ENCODE measurements around the gene TMEM272. TPM values are rescaled to one million over a fixed set of nuclear protein-coding genes. Genes with fewer than 3 reads are reported as not detected.

The TMEM272 gene
- total and polyA plus RNA-seq, 2 of the 13 experiments (the other 11 are each of a cell fraction or from before 2014, with no cell fraction given): 0.37 to 0.62 TPM

DNA sequence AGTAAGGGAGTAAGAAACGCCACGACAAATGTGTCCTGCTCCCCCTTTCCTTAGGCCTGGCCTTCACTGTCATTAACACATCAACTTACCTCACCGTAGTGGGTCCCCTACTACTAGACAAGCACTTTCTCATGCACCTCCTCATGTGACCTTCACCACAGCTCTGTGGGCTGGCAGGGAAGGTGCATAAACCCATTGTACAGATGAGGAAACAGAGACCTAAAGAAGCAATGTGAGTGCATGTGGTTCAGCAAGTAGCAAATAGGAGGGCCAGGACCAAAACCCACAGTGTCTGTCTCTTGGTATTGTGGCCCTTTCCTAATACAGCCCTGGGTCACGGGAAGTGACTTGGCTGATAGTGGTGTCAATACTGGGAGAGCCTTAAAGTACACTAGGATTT is 22.1 kb upstream of the TMEM272 start:
- intact Hi-C loops (cut with micrococcal nuclease; ENCODE audit: unreplicated experiment) (no loop called here), in situ Hi-C loops (cut with HindIII; ENCODE audit: extremely low pct_ligation_motif_present, low pct_unique_long_range_greater_than_20kb) (no loop called here)
- ChIA-PET POLR2A (no interaction called here), CTCF (ENCODE audit: low intra/inter-chr PET ratio, low total read pairs) (no interaction called here)
- ATAC-seq: no peak
- Histone ChIP-seq H3K9ac (ENCODE audit: insufficient read depth, low read depth, low read length) (no peak overlapping the region), H2AFZ (ENCODE audit: low read length) (no peak overlapping the region), H3K4me1 (ENCODE audit: insufficient read depth, low read length) (no peaks in the 10 kb centered on the region), H3K4me2 (ENCODE audit: low read depth, low read length) (no peak overlapping the region), H3K4me3 (replicated peaks in 1 of 3; ENCODE audit: insufficient read depth in 1 of 3, low read depth in 2 of 3, low read length in 3 of 3) (no peak overlapping the region), H3K9me3 (ENCODE audit: low read length) (no peaks in the 10 kb centered on the region), H4K20me1 (ENCODE audit: insufficient read depth, low read length) (no peaks in the 10 kb centered on the region), H3K79me2 (ENCODE audit: insufficient read depth, low read length) (no peaks in the 10 kb centered on the region), H3K27ac (ENCODE audit: extremely low read length, insufficient read depth, low read length) (no peak overlapping the region), H3K36me3 (replicated peaks in 1 of 2; ENCODE audit: control insufficient read depth in 1 of 2, insufficient read depth in 2 of 2, low read length in 2 of 2) (no peaks in the 10 kb centered on the region), H3K27me3 (ENCODE audit: control insufficient read depth in 1 of 2, insufficient read depth in 2 of 2, low read length in 2 of 2) (no peaks in the 10 kb centered on the region)
- no peak for FAIRE-seq
- BruUV-seq (replicated peaks): no TSS peak
- 100% methylated on average over 4 of the region's 4 CpGs for WGBS (ENCODE audit: low lambda C conversion rate)
- no peak for DNase-seq (ENCODE audit: low spot score)
- peak; percentile 65 for TF ChIP-seq ZNF629 (CRISPR knock-in tag; conservative IDR thresholded peaks at IDR 0.05)
- no peak for TF ChIP-seq NR2F1 (CRISPR knock-in tag; IDR thresholded peaks at IDR 0.05)

DNA sequence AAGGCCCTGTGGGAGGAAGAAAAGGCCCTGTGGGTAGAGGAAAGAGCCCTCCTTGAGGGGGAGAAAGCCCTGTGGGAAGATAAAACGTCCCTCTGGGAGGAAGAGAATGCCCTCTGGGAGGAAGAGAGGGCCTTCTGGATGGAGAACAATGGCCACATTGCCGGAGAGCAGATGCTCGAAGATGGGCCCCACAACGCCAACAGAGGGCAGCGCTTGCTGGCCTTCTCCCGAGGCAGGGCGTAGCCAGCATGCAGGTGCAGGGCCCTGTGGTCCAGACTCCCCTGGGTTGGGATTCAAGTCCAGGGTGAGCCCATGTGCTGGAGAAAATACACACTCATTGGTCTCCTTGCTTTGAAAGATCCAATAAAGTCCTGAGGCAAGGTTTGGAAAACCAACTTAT is 20.9 kb upstream of the TMEM272 start:
- Histone ChIP-seq H3K4me3 (replicated peaks in 1 of 3; ENCODE audit: insufficient read depth in 1 of 3, low read depth in 2 of 3, low read length in 3 of 3) (no peak overlapping the region), H2AFZ (ENCODE audit: low read length) (no peak overlapping the region), H3K4me1 (ENCODE audit: insufficient read depth, low read length) (no peaks in the 10 kb centered on the region), H3K36me3 (replicated peaks in 1 of 2; ENCODE audit: control insufficient read depth in 1 of 2, insufficient read depth in 2 of 2, low read length in 2 of 2) (no peaks in the 10 kb centered on the region), H3K9ac (ENCODE audit: insufficient read depth, low read depth, low read length) (no peak overlapping the region), H4K20me1 (ENCODE audit: insufficient read depth, low read length) (no peaks in the 10 kb centered on the region), H3K27me3 (ENCODE audit: control insufficient read depth in 1 of 2, insufficient read depth in 2 of 2, low read length in 2 of 2) (no peaks in the 10 kb centered on the region), H3K4me2 (ENCODE audit: low read depth, low read length) (no peak overlapping the region), H3K27ac (ENCODE audit: extremely low read length, insufficient read depth, low read length) (no peak overlapping the region), H3K9me3 (ENCODE audit: low read length) (no peaks in the 10 kb centered on the region), H3K79me2 (ENCODE audit: insufficient read depth, low read length) (no peaks in the 10 kb centered on the region)
- in situ Hi-C loops (cut with HindIII; ENCODE audit: extremely low pct_ligation_motif_present, low pct_unique_long_range_greater_than_20kb): no loop called here
- CTCF ChIA-PET (ENCODE audit: low intra/inter-chr PET ratio, low total read pairs): no interaction called here
- intact Hi-C loops (cut with micrococcal nuclease; ENCODE audit: unreplicated experiment): no loop called here
- POLR2A ChIA-PET: no interaction called here
- FAIRE-seq (no peak), ATAC-seq (peak; percentile 55; the same call in 2 of the 3 replicates), DNase-seq (ENCODE audit: low spot score) (no peak)
- no peak for TF ChIP-seq HNRNPH1 (optimal IDR thresholded peaks at IDR 0.05; ENCODE audit: low read depth, low read length)
- TF ChIP-seq, protein P1, sequence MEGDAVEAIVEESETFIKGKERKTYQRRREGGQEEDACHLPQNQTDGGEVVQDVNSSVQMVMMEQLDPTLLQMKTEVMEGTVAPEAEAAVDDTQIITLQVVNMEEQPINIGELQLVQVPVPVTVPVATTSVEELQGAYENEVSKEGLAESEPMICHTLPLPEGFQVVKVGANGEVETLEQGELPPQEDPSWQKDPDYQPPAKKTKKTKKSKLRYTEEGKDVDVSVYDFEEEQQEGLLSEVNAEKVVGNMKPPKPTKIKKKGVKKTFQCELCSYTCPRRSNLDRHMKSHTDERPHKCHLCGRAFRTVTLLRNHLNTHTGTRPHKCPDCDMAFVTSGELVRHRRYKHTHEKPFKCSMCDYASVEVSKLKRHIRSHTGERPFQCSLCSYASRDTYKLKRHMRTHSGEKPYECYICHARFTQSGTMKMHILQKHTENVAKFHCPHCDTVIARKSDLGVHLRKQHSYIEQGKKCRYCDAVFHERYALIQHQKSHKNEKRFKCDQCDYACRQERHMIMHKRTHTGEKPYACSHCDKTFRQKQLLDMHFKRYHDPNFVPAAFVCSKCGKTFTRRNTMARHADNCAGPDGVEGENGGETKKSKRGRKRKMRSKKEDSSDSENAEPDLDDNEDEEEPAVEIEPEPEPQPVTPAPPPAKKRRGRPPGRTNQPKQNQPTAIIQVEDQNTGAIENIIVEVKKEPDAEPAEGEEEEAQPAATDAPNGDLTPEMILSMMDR (CRISPR knock-in tag; IDR thresholded peaks at IDR 0.05): peak; percentile 40
- BruUV-seq (replicated peaks): no TSS peak
- 58% methylated on average over 3 of the region's 7 CpGs for WGBS (ENCODE audit: low lambda C conversion rate)

Measured in HepG2 (cell line).